Vagina (tissue), 2 donors: ENCODE measurements around the gene SLC13A1. TPM values are rescaled to one million over a fixed set of nuclear protein-coding genes. Genes with fewer than 3 reads are reported as not detected.

ENCODE experiments used
- DNase-seq, 2 donors: peaks; one replicate each; pipeline ENCODE4 v3.0.0-alpha.2; 2017; ENCODE audit errors: extremely low spot score in 2 of 2
- H3K27ac ChIP-seq: fragments of 200-600 bp; sonication (generic); one replicate; pipeline ENCODE4 v1.5.1; 2019
- H3K27me3 ChIP-seq: fragments of 200-600 bp; sonication (generic); one replicate; pipeline ENCODE4 v1.5.1; 2019
- H3K36me3 ChIP-seq, 2 donors: fragments of 200-600 bp; sonication (generic); one replicate each; pipeline ENCODE4 v1.5.1; 2017 to 2019
- H3K4me1 ChIP-seq: fragments of 200-600 bp; sonication (generic); one replicate; pipeline ENCODE4 v1.5.1; 2019
- H3K4me3 ChIP-seq, 2 donors: fragments of 200-600 bp; sonication (generic); 1 replicate in 1 of 2; 2 replicates in 1 of 2; pipeline ENCODE4 v1.5.1; 2016 to 2019
- H3K9me3 ChIP-seq: fragments of 200-600 bp; sonication (generic); one replicate; pipeline ENCODE4 v1.5.1; 2019
- CTCF ChIP-seq, 3 experiments: fragments of 450-650 bp in 2 of 3; fragments of 200-600 bp in 1 of 3; sonication (generic) in 1 of 3; IDR thresholded peaks; one replicate each; pipeline ENCODE4 v1.5.1; 2017 to 2019; ENCODE audit warnings: antibody characterized with exemption in 3 of 3, mild to moderate bottlenecking in 2 of 3, moderate library complexity in 2 of 3
- POLR2A ChIP-seq, 2 donors: fragments of 450-650 bp; IDR thresholded peaks; one replicate each; pipeline ENCODE4 v1.6.1; 2017; ENCODE audit warnings: antibody characterized with exemption in 2 of 2, mild to moderate bottlenecking in 2 of 2, moderate library complexity in 2 of 2
- POLR2AphosphoS5 ChIP-seq, 2 donors: sonication (generic); formaldehyde crosslinking; IDR thresholded peaks; one replicate each; pipeline ENCODE4 v1.9.0; 2017; ENCODE audit warnings: antibody characterized with exemption in 2 of 2, mild to moderate bottlenecking in 2 of 2, low read depth in 1 of 2; ENCODE audit not compliant: insufficient read depth in 1 of 2
- intact Hi-C: fragments of 100-400 bp; cut with DNase I; formaldehyde crosslinking; loops from one replicate; pipeline ENCODE4 v1.15.1; 2023
- total RNA-seq: library from RNA; depleted of rRNA; stranded (reverse); fragments of >200 nt; gene quantifications from one replicate; pipeline ENCODE4 v1.2.3, GENCODE V29; 2016

Gene SLC13A1
- total RNA-seq: not detected

- no peak for TF ChIP-seq CTCF (IDR thresholded peaks at IDR 0.05)
- TF ChIP-seq POLR2AphosphoS5 (IDR thresholded peaks at IDR 0.05; ENCODE audit: insufficient read depth in 1 of 2, low read depth in 1 of 2): no peak
- no peak for TF ChIP-seq POLR2A (IDR thresholded peaks at IDR 0.05)
- H3K36me3 ChIP-seq: no peaks in the 10 kb centered on the region
- H3K27me3 ChIP-seq: no peaks in the 10 kb centered on the region
- no peak within 1 kb of the TSS for H3K27ac ChIP-seq
- no peaks in the 10 kb centered on the region for H3K4me1 ChIP-seq
- no peak for DNase-seq
- intact Hi-C loops: no loop called here
- no peaks in the 10 kb centered on the region for H3K9me3 ChIP-seq
- H3K4me3 ChIP-seq: no peak within 1 kb of the TSS
These were observed at the start of gene SLC13A1 for GRCh38 chr7:123199883-123200282. TSS of gene SLC13A1 (minus strand) at chr7:123199969. CDS start at chr7:123199946, 23 bp downstream.

GRCh38 chr7:123244768-123245167 is 45.0 kb upstream of the SLC13A1 start:
- no peak for TF ChIP-seq POLR2AphosphoS5 (IDR thresholded peaks at IDR 0.05; ENCODE audit: insufficient read depth in 1 of 2, low read depth in 1 of 2)
- TF ChIP-seq CTCF (IDR thresholded peaks at IDR 0.05): no peak
- no peak for TF ChIP-seq POLR2A (IDR thresholded peaks at IDR 0.05)
- H3K36me3 ChIP-seq: no peaks in the 10 kb centered on the region
- DNase-seq: no peak

GRCh38 chr7:123242467-123243092 is 42.8 kb upstream of the SLC13A1 start:
- Histone ChIP-seq H3K27me3 (no peaks in the 10 kb centered on the region), H3K9me3 (no peaks in the 10 kb centered on the region), H3K4me3 (no peak overlapping the region), H3K4me1 (no peaks in the 10 kb centered on the region), H3K27ac (no peak overlapping the region), H3K36me3 (no peaks in the 10 kb centered on the region)
- intact Hi-C loops: no loop called here
- DNase-seq: no peak
- TF ChIP-seq POLR2AphosphoS5 (IDR thresholded peaks at IDR 0.05; ENCODE audit: insufficient read depth in 1 of 2, low read depth in 1 of 2) (no peak), POLR2A (IDR thresholded peaks at IDR 0.05) (no peak), CTCF (IDR thresholded peaks at IDR 0.05) (no peak)

More at GRCh38 chr7:123244768-123245167, 45.0 kb upstream of the SLC13A1 start:
- Histone ChIP-seq H3K27ac (no peak overlapping the region), H3K4me1 (no peaks in the 10 kb centered on the region), H3K4me3 (no peak overlapping the region), H3K27me3 (no peaks in the 10 kb centered on the region), H3K9me3 (no peaks in the 10 kb centered on the region)
- intact Hi-C loops: no loop called here

GRCh38 chr7:123241809-123242208 is 42.0 kb upstream of the SLC13A1 start:
- TF ChIP-seq CTCF (IDR thresholded peaks at IDR 0.05) (no peak), POLR2AphosphoS5 (IDR thresholded peaks at IDR 0.05; ENCODE audit: insufficient read depth in 1 of 2, low read depth in 1 of 2) (no peak), POLR2A (IDR thresholded peaks at IDR 0.05) (no peak)
- Histone ChIP-seq H3K27me3 (no peaks in the 10 kb centered on the region), H3K27ac (no peak overlapping the region), H3K36me3 (no peaks in the 10 kb centered on the region), H3K4me3 (no peak overlapping the region), H3K4me1 (no peaks in the 10 kb centered on the region), H3K9me3 (no peaks in the 10 kb centered on the region)
- intact Hi-C loops: no loop called here
- no peak for DNase-seq
